Fibroblast of skin of right quadriceps (primary cell): ENCODE data around the gene ST14.
"Not testable (repeated sequence)": the region's sequence is repeated elsewhere in the genome, so short reads cannot be mapped to it uniquely, and the experiment has no call there.

Experiments
- DNase-seq: peaks from one replicate; pipeline ENCODE4 v3.0.0-alpha.2; 2013

The ST14 gene

GRCh38 chr11:130237282-130238006 is 77.9 kb downstream of the ST14 start:
- DNase-seq = no peak

GRCh38 chr11:130241713-130242112 is 82.1 kb downstream of the ST14 start:
- no peak for DNase-seq

- no peak for DNase-seq
These were observed 84.2 kb downstream of the ST14 start for GRCh38 chr11:130243816-130244215.

- DNase-seq = no peak
These were observed 85.3 kb downstream of the ST14 start for GRCh38 chr11:130244848-130245247.

- not testable (repeated sequence) for DNase-seq
These were observed 85.8 kb downstream of the ST14 start for GRCh38 chr11:130245375-130245774.

GRCh38 chr11:130246270-130246669 is 86.7 kb downstream of the ST14 start:
- no peak for DNase-seq

- DNase-seq = peak; percentile 24
These were observed 87.2 kb downstream of the ST14 start for GRCh38 chr11:130246738-130247137.

GRCh38 chr11:130247319-130247718 is 87.7 kb downstream of the ST14 start:
- no peak for DNase-seq

- no peak for DNase-seq
These were observed 89.8 kb downstream of the ST14 start for GRCh38 chr11:130249371-130249770.

- DNase-seq = not testable (repeated sequence)
These were observed 90.3 kb downstream of the ST14 start for GRCh38 chr11:130249929-130250328.

- not testable (repeated sequence) for DNase-seq
These were observed 92.2 kb downstream of the ST14 start for GRCh38 chr11:130251763-130252162.
